Measurements from ENCODE around the gene HDGFL3.
"Not testable (repeated sequence)": the region's sequence is repeated elsewhere in the genome, so short reads cannot be mapped to it uniquely, and the experiment has no call there.

Gene HDGFL3

DNA sequence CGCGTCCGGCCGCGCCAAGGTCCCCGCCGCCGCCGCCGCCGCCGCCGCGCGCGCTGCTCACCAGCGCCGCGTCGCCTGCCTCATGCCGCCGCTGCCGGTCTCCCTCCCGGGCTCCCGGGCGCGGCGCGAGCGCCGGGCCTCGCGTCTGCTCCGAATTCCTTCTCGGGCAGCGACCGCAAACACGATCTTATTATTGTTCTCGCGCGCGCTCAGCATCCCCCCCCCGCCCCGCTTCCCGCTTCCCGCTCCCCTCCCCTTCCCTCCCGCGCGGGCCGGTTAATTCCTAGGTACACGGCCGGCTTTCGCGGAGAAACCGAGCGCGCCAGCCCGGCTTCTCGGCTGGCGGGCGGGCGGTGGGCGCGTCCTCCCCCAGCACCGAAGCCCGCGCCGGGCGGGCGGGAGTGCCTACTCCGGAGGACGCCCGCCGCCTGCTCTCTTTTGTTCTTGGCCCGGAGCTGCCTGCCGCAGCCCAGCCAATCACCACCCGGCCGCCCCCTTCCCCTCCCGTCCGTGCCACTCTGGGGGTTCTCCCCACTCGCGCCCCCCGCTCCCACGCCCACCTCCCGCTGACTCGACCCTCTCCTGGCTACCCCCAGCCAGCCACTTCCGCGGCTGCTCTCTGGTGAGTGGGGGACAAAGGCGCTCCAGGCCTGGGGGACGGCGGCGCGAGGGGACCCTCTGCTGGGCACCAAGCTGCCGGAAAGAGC lies at the start of gene HDGFL3:
Gene HDGFL3 (minus strand): TSS at position 164 of the 707 bp plus-strand sequence. CDS start 409 bp downstream, outside the sequence.
- DNase-seq = peak; percentile 16

DNA sequence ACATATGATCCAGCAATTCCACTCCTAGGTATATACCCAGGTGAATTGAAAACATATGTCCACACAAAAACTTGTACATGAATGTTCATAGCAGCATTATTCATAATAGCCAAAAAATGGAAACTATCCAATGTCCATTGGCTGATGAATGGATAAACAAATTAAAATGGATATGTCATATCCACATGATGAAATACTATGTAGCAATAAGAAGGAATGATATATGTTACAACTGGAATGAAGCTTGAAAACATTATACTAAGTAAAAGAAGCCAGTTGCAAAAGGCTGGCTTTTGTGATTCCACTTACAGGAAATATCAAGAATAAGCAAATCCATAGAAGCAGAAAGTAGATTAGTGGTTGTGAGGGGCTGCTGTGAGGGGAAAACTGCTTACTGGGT lies 43.2 kb upstream of the HDGFL3 start:
- DNase-seq = no peak

DNA sequence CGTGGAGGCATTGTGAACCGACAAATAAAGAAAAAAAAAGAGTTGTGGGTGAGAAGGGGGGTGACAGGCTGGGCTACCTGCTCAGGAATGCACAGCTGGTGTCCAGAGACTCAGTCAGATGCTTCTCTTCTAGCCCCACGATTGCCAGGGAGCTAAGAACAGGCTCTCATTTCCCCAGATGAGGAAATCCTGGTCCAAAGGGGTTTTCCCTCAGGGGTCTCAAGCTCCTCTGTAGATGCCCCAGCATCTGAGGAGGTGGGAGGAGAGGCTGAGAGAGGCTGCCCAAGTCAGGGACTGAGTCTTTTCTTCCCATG lies 41.4 kb upstream of the HDGFL3 start:
- no peak for DNase-seq

DNA sequence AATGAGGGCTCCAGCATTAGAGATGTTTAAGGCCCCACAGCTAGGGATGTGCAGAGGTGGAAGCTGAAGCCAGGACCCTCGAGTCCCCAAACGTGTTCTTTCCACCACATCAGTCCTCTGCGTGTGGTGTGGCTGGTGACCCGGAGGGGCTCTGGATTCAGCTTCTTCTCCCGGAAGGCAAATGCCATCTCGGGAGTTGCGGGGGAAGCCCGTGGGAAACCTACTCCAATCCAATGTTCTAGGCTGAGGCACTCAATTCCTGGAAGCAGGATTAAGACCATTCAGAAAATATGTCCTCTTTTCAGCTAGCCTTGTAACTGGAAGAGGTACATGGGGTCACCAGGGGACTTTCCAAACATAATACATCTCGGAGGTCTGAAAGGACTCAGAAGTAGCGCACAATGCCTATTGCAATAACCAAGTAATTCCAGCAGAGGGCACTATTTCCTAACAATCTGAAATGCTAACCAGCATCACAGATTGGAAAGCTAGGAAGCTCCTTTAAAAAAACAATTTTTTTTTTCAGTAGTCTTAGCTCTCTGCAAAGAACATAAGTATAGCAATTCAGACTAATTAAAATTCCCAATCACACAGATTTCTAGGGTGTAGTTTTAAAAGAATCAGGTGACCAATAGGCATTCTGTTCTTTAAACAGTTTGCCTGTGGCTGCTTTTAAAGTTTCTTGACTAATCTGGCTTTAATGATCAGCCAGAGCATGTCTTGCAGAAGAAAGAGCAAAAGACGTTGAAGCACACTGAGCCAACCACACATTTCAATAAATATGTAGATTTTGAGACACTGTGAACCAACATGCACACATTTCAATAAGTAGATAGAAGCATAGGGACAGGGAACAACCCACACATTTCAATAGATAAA lies 40.8 kb upstream of the HDGFL3 start:
- DNase-seq = no peak

DNA sequence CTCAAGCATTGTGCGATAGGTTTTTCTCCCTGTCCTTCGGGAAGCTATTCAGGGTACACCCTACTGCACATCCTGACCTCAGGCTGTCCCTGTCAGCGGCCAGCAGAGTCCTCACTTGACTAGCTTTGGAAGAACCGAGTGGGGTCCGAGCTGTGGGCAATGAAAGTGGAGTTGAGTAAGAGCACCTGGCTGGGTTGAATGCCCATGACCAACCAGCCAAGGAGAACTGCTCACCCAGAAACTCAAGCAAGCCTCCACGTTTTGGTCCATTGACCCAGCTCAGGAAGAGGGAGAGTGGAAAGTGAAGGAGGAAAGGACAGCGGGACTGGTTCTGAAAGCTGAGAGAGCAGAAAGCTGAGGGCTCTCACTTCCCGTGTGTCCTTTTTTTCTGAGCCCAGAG lies 36.0 kb upstream of the HDGFL3 start:
- no peak for DNase-seq

DNA sequence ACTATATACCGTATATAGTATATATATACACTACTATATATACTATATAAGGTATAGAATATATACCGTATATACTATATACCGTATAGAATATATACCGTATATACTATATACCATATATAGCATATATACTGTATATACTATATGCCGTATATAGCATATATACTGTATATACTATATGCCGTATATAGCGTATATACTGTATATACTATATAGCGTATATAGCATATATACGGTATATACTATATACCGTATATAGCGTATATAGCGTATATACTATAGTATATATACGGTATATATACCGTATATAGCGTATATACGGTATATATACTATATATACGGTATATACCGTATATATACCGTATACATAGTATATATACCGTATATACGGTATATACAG lies 22.6 kb upstream of the HDGFL3 start:
- no peak for DNase-seq

DNA sequence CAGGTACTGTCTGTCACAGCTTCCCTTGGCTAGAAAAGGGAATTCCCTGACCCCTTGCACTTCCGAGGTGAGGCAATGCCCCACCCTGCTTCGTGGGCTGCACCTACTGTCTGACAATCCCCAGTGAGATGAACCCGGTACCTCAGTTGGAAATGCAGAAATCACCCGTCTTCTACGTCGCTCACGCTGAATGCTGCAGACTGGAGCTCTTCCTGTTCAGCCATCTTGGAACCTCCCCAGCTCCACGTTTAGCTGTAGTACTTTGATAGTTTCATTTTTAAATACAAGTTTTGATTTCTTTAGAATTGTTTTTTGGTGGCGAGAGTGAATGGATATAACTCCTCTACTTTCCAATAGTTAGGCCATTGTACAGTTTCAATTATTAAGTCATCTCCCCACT lies 17.8 kb upstream of the HDGFL3 start:
- no peak for DNase-seq

DNA sequence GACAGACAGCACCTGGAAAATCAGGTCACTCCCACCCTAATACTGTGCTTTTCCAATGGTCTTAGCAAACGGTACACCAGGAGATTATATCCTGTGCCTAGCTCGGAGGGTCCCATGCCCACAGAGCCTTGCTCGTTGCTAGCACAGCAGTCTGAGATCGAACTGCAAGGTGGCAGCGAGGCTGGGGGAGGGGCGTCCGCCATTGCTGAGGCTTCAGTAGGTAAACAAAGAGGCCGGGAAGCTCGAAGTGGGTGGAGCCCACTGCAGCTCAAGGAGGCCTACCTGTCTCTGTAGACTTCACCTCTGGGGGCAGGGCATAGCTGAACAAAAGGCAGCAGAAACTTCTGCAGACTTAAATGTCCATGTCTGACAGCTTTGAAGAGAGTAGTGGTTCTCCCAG lies 14.2 kb upstream of the HDGFL3 start:
- not testable (repeated sequence) for DNase-seq

DNA sequence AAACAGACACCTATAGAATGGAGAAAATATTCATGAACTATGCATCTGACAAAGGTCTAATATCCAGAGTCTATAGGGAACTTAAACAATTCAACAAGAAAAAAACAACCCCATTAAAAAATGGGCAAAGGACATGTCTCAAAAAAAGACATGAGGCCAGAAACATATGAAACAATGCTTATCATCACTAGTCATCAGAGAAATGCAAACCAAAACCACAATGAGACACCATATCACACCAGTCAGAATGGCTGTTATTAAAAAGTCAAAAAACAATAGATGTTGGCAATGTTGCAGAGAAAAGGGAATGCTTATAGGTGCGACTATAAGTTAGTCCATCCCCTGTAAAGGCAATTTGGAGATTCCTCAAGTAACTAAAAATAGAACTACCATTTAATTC lies 11.4 kb upstream of the HDGFL3 start:
- DNase-seq = no peak

DNA sequence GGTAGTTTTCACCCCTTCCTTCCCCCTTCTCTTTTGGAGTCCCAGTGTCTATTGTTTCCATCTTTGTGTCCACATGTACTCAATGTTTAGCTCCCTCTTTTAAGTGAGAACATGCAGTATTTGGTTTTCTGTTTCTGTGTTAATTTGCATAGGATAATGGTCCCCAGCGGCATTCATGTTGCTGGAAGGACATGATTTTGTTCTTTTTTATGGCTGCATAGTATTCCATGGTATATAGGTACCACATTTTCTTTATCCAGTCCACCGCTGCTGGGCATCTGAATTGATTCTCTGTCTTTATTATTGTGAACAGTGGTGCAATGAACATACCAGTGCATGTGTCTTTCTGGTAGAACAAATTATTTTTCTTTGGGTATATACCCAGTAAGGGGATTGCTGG lies 7.7 kb upstream of the HDGFL3 start:
- DNase-seq = no peak

DNA sequence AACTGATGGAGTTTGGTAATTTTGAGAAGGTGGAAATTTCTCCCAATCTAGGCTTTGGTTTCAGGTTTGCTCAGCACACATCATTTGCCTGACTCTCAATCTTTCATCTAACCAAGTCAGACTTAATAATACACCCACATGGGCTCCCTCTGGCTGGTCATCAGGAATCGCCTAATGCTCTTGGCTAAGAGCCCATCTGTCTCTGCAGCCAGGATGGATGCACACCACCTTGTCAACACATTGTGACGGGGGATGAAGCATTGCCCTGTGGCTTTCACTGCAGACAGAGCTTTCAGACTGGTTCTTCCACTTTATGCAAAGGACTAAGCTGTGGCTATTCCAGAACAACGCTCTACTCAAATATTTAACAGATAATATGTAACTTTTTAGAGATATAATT lies 3.0 kb upstream of the HDGFL3 start:
- no peak for DNase-seq

DNA sequence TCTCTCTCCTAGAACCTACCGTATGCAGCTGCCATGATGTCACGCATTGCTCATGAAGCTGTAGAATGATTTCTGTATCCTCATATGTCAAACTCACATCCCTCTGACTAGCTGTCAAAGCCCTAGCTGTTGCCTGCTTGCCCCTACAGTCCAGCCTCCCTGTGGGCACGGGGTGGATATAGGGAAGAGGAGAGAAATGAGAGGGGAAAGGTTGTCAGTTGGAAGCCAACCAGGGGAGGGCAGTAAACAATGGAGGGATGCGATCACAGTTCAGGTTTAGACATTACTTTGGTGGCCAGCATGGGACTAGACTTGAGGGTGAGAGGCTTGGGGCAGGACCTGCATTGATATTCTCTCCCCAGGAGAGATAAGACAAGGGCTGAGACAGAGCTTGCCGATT lies 1.7 kb upstream of the HDGFL3 start:
- DNase-seq = no peak

DNA sequence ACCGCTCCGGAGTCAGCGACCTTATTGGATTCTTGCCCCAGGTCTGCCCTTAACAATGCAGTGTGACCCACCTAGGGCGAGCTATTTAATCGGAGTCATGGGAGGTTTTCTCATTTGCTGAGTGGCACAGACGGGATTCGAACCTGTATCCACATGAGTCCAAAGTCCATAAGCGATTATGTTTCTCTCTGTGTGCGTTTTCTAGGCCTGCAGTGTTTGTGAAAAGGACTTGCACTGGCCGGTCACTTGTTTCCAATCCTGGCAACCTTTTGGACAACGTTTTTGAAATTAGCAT lies 691 bp upstream of the HDGFL3 start:
- no peak for DNase-seq

DNA sequence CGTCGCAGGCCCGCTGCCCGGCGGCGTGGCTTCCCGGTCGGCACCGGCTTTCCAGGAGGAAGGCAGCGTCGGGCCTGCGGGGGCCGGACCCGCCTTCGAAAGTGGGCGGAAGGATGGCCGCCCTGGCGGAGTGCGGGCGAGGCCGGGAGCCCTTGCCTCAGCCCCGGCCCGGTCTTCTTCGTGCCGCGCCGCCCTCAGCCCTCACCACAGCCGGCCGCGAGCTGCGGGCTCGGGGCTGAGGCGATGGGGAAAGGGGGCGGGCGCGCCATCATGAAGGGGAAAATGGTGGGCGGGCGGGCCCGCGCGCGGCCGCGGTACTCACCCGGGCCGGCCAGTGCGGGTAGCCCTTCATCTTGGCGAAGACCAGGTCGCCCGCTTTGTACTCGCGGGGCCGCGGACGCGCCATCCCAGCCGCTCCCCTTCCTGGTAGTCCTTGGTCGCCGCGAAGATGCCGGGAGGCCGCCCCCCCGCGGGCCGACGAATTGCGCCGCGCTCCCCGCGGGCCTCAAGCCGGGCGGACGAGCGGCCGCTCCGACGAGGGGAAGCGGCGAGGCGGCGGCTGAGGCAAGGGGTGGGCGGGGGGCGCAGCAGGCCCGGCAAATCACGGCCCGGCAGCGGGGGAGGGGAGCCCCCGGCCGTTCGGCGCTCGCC lies 489 bp downstream of the HDGFL3 start:
- no peak for DNase-seq

DNA sequence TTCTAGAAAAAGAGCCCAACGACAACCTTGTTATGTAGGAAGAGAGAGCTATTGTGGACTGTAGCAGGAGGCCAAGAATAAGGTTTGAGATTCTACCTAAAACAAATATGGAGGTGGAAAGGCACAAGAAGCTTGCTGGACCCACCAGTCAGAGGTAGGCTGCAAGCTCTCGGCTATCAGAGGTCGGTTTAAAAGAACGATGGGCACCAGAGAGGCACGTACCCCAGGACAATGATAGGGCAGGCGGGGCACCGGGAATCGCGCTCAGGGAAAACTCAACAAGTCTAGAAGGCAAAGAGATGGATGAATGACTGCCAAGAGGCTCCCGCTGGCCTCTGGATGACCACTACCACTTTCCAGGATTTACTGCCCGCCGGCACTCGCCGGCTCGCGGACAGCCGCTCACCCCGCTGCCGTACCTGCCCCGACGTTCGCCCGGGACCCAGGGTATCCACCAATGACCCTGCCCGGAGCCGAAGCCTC lies 1.1 kb downstream of the HDGFL3 start:
- no peak for DNase-seq

DNA sequence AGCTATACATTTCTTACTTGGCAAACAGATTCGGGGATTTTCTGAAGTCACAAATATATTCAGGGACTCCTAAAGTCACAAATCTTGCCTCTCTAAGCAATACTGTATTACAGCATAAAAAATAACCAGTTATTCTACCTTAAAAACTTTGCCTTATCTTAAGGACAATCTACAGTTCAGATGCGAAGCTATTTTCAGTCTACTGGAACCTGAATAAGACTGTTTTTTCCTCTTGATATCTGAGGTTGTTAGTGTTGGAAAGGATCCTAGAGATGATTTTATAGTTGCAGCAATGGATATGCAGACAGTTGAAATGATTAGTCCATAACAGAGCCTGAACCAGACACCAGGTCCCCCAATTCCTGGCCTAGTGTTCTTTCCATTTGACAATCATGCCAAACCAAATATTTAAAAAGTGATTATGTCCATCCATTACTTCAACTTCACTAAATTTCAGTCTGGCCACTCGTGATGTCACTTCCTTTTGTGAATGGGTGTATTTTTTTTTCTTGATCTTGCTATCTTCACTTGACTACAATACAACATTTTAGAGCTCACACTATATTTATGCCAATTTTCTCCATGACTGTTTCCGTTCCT lies 1.8 kb downstream of the HDGFL3 start:
- no peak for DNase-seq

DNA sequence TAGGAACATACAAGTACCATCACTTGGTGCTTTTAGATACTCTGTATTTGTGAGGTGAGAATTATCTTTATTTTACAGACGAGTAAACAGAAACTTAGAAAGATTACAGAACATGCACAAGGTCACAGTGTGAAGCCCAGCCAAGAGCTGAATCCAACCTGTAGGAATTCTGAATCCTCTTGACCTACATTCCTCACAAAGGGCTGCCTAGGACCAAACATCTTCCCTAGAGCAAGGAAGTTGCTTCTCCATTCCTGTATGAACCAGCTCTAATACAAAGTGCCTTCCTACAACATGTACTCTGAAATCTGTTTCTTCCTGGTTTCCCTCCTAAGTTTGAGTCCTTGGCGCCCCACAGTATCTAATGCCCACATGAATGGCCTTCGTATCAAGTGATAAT lies 2.9 kb downstream of the HDGFL3 start:
- no peak for DNase-seq

DNA sequence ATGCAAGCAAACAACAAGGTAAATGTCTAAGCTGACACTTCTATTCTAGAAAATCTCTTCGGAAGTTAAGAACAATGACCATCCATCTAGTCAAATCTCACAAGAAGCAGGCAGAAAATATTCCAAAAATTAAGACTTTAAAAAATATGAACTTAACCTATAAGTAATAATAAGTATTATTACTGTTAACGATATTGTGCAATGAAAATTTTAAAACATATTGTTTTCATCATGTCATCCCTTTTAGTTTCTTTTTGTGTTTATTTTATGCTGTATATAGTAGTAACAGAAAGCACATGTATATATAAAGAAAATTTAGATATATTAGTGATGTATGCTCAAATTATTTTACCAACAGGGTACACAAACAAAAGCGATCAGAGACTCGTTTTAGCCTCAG lies 4.1 kb downstream of the HDGFL3 start:
- no peak for DNase-seq

DNA sequence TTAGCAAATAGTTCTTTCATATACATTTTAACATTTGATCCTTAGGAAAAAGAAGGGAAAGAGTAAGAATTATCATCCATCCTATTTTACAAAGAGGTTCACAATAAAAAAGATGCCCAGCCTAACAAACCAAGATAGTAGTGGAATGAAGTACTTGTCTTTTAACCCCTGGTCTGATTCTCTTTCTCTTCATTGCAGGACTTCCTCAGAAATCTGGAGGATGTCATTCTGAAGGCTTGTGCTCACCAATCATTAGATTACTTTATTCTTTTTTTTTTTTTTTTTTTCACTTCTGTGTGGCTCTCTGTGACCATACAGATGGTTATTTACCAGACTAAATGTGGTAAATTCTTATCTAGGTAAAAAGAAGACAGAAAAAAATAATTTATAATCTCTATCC lies 7.0 kb downstream of the HDGFL3 start:
- DNase-seq = no peak

DNA sequence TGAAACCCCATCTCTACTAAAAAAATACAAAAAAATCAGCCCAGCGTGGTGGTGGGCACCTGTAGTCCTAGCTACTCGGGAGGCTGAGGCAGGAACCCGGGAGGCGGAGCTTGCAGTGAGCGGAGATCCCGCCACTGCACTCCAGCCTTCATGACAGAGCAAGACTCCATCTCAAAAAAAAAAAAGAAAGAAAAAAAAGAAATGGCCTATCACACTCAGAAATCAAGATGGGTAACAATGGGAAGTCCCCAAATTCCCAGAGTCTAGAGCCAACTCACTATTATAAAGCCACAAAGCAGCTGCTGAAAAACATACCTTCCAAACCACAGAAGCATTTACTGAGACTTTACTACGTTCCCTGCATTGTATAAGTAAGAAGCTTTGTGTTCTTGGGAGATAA lies 7.5 kb downstream of the HDGFL3 start:
- no peak for DNase-seq

DNA sequence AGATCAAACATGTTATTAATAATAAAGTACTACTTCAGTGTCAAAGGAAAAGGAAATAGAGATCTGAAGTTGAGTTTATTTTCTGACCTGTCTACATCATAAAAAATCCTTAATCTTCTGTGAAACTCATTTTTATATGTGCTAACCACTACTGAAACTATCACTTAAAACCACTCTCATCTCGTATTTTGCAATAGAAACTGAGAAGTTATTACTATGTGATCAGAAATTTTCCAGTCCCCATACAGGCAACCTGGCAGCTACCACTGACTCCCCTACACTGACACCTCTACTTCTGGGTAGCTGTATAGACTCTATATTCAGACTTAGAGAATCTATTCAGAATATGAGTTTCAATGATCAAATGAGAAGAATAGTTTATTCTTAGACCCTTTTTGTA lies 8.3 kb downstream of the HDGFL3 start:
- DNase-seq = no peak

DNA sequence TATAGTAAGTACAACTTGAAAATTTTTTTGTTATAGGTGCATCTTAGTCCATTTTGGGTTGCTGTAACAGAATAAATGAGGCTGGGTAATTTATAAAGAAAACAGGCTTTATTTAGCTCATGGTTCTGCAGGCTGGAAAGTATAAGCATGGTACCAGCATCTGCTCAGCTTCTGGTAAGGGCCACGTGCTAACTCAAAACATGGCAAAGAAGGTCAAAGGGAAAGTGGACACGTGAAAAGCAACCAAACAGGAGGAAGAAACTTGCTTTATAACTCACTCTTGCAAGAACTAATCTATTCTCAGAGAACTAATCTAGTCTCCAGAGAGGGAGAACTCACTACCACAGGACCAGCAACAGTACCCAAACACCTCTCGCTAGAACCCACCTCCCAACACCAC lies 9.1 kb downstream of the HDGFL3 start:
- no peak for DNase-seq

DNA sequence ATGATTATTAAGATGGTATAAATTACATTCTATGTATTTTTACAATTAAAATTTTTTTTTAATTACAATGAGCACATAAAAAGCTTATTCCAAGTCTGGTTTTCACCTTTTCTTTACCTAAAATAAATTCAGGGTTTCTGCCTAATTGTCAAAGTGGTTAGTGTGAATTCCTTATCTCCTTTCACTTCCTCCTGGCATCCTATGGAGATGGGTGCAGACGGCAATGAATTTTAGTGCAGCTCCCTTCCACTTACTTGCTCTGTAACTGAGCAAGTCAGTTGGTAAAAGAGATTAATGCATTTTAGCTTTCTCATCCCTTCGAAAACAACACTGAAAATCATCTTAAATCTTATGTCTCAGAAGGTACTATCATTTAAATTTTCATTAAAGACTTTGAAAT lies 13.1 kb downstream of the HDGFL3 start:
- no peak for DNase-seq

DNA sequence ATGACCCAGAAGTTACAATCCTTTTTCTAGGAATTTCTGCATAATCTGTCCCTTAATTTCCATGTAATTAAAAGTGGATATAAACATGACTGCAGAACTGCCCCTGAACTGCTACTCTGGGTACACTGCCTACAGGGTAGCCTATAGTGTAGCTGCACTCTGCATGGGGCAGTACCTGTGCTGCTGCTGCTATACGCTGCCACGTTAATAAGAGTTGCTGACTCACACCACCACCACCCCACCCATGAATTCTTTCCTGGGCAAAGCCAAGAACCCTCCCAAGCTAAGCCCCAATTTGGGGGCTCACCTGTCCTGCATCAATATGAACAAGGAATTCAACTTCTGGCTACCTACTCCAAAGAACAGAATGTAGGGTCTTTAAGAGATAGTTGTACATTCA lies 13.9 kb downstream of the HDGFL3 start:
- no peak for DNase-seq

Measured in stimulated activated naive CD4-positive, alpha-beta T cell treated with Interleukin-2 at 50 U/mL for 16 hours (primary cell).